ENCODE data around the gene PROSER3.

Gene PROSER3

DNA sequence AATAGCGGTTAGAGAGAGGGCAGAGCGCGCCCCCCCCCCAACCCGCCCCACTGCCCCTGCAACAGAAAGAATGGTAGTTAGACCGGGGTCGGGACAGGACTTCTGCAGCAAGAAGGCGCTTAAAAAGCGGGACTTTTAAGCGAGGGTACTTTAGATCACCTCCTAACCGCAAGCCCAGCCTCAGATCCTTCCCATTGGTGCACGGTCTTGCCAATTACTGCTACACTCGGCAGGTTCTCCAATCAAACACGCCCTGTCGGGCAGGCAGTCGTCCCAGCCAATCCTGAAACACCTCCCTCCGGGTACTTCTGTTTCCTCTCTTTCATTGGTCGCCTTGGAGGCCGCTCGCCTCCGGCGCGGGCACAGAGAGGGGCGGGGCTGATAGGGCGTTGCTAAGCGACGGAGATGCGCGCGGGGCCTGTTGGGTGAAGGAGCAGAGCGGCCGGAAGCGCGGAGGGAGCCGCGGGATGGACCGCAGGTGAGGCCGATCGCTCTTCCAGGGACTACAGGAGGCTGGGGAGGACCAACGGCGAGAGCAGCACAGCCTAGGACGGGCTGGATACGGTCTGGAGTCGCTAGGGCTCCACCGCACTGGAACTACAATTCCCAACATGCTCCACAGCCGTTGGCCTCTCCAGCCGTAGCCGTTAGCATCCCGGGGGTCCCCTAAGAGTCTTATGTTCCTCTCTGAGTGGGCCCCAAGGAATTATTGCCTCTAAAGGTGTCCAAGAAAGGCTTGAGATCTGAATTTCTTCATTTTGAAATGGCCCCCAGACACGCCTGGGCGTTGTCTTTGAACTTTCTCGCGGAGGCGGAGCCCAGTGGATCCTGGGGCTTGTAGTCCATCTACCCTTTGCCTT, at the start of gene PROSER3:
PROSER3 (plus strand) TSS at position 428 of the 860 bp plus-strand sequence; CDS start at position 468, 40 bp downstream.
- peak; percentile 99 to 100 for DNase-seq

DNA sequence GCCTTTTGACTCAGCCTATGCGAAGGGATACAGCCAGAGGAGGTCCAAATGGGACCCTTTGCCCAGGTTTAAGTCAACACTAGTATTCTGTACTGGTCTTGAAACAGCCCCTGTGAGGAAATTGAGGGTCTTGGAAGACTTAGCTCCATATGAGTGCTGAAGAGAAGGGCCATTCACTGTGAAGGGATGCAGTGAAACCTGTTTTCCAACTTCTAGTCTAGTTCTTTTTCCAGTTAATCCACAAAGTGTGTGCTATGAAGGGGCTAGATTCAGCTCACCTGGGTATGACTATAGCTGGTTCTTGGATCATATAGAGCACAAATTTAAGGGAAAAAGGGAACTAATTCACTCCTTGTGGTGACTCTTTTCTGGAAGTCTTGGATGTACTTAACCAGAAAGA, 49.6 kb upstream of the PROSER3 start:
- DNase-seq = no peak

DNA sequence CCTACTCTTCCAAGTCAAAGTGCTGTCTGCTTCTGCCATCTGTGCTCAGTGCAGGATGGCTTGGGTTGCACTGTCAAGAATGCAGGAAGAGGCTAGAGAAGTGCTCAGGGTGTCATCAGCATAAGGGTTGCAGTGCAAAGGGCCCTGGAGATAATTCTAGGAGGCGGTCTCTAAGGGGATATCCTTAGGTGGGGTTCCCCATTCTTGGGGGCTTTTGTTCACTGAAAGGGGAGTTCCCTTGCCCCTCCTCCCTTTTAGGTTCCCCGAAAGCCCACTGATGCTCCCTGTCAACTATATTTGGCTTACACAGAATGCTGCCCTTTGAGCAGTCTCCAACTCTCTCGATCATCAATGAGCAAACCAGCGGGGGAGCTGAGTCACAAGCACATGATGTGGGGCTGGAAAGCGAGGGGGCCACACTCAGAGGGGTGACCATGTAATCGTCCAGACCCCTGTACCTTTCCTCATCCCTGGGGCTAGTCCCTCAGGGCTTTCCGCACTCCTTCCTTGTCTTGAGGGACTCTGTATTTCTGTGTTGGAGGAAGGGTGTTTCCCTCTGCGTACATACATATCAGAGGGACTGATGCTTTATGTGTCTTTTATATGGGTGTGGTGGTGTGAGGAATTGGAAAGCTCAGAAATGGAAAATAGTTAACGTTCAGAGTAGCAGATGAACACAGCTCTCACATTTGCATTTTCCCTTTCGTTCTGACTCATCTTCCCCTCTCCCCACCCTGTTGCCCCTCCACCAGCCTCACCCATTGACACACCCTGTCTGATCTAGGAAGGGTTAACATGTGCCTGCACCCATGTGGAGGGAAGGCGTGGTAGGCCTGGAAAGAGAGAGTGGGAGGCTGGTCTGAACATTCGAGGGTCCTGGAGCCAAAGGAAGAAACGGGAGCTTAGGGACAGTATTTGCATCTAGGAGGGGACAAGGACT, 46.9 kb upstream of the PROSER3 start:
- DNase-seq = peak in 1 of 2 donors; percentile 33

DNA sequence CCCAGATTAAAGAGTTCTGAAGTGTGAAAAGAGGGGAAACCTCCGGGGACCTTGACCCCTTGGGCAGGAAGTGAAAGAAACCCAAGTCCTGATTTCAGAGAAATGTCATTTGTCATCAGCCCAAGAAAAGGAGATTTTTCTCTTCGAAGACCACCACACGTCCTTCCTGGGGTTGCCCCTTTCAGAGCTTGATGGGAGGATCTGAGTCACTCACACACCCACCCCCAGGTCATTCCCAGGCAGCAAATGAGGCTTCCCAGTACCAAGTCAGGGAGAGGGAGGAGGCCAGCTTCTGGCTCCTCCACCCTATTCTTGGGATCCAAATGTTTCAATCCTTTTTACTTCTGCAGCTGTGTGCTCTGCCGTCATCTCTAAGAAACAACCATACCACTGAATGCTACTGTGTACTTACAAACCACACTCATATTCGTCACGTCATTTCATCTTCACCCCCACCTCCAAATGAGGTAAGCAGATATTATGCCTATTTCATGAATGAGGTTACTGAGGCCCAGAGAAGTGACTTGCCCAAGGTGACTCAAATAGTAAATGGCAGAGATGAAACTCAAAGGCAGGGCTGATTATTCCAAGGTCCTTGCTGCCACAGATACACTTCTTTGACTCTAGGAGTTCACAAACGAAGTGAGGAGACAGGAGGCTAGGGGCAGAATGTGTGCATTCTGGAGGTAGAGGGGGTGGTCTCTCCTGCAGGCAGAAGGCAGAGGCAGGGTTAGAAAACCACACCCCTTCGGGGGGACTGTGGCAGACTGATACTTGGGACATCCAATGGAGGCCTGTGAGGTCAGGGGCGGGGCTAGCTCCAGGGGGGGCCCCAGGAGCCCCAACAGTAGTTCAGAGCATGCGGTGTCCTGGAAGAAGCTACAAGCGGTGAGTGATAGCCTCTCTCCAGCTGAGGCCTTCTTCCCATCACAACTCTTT, 45.1 kb upstream of the PROSER3 start:
- DNase-seq = peak; percentile 43 to 50

DNA sequence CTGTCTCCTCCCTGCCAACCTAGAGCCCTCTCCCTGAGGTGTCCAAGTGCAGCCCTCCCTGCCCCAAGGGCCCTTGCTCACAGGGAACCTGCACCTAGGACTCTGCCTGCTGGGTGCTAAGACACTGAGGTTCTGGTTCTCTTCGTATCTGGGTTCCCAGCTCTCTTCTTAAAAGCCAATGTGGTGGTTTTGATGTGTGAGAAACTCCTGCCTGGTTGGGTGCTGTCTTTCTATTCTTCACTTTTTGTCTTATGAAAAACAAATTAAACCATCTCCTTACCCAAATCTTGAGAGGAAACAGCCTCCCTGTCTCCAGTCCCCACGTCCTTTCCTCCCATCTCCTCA, 44.5 kb upstream of the PROSER3 start:
- DNase-seq = no peak

DNA sequence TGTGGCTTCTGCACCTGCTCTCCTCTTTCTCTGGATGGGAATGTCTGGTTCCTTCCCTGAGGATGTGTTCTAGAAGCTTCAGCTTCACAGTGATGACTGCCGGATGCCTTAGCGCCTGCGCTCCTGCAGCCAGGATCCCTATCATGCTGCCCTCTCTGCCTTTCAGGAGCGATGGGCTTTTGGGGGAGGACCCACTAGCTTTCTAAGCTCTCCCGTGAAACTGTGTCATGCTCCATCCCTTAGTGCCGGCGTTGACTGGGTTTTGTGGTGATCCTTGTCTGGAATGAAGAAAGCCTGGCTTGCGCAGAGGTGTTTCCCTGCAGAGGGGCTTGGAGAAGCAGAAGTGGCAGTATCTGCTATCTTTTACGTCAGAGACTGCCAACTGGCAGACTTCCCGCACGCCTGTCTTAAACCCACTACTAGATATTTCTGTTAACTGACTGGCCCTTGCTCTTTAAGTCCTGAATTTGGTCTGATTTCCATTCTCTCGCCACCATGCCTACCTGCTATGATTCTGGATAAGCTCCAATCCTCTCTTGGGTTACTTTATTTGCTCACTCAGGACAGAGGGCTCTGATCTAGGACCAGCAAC, 44.0 kb upstream of the PROSER3 start:
- no peak for DNase-seq

DNA sequence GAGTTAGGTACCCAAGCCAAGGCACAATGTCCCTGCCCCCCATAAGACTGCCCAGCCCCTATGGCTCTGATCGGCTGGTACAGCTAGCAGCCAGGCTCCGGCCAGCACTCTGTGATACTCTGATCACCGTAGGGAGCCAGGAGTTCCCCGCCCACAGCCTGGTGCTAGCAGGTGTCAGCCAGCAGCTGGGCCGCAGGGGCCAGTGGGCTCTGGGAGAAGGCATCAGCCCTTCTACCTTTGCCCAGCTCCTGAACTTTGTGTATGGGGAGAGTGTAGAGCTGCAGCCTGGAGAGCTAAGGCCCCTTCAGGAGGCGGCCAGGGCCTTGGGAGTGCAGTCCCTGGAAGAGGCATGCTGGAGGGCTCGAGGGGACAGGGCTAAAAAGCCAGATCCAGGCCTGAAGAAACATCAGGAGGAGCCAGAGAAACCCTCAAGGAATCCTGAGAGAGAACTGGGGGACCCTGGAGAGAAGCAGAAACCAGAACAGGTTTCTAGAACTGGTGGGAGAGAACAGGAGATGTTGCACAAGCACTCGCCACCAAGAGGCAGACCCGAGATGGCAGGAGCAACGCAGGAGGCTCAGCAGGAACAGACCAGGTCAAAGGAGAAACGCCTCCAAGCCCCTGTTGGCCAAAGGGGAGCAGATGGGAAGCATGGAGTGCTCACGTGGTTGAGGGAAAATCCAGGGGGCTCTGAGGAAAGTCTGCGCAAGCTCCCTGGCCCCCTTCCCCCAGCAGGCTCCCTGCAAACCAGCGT, 43.2 kb upstream of the PROSER3 start:
- no peak for DNase-seq

DNA sequence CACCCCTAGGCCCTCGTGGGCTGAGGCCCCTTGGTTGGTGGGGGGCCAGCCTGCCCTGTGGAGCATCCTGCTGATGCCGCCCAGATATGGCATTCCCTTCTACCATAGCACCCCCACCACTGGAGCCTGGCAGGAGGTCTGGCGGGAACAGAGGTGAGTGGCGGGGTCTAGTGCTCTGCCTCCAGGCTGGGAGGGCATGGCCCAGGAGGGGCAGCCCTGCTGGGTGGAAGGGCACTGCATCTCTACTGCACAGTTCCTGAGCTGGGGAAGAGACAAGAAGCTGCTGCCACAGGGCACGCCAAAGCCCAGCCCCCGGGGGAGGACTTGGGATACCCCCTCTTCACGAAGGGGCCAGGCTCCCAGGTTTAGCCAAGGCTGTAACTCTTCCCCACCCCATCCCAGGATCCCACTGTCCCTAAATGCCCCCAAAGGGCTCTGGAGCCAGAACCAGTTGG, 42.6 kb upstream of the PROSER3 start:
- no peak for DNase-seq

DNA sequence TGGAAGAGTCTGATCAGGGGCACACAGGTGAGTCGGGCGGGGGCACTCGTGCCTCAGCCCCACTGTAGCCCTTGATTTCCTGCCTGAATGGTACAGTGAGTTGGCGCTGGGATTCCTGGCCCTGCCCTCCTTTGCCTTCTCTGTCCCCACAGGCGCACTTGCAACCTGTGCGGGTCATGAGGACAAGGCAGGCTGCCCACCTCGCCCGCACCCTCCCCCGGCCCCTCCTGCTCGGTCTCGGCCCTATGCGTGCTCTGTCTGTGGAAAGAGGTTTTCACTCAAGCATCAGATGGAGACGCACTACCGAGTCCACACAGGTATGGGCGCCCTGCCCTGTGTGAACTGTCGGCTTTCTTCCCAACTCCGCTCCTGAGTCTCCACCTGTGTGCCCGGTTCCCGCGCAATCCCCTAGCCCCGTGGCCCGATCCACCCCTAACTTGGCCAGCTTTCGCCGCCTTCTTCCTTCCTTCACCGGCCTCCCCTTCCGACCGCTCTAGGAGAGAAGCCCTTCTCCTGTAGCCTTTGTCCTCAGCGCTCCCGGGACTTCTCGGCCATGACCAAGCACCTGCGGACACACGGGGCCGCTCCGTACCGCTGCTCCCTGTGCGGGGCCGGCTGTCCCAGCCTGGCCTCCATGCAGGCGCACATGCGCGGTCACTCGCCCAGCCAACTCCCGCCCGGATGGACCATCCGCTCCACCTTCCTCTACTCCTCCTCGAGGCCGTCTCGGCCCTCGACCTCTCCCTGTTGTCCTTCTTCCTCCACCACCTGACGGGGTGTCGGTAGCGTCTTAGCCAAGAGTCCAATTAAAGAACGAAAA, 41.8 kb upstream of the PROSER3 start:
- no peak for DNase-seq

DNA sequence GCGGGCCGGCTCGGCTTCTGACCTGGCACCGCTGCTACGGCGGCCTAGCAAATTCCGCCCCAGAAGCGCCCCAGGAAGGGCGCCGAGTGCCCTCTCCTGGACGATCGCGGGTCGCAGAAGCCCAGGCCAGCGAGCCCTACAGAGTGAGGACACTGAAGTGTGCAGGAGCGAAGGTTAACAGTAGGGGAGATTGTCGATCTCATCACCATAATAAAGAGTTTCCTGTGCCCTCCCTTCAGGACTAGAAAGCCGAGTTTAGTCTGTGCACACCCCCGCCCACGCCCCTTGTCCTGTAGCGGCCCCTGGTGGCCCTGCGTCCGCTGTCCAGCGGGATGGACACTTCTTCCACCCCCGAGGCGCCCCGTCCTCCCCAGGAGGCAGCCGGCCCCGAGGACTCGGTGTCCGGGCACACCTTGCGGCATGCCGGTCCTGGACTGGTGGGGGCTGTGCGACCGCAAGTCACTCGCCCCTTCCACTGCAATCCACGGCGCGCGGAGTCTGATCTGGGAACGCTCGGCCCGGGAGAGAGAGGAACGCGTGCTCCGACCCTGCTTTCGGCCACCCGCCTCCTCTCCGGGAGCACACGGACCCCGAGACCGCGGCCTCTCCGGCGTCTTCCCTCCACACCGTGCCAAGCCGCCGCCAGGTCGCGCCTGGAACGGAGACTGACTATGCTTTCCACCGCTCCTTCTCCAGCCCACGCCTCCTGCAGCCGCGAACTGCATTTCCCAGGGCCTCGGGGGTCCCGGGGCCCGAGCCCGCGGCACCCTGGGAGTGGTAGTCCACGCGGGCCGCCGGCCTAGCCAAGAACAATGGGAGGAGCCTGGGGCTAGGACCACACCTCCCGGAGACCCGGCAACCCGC, 40.9 kb upstream of the PROSER3 start:
- DNase-seq = peak; percentile 98

DNA sequence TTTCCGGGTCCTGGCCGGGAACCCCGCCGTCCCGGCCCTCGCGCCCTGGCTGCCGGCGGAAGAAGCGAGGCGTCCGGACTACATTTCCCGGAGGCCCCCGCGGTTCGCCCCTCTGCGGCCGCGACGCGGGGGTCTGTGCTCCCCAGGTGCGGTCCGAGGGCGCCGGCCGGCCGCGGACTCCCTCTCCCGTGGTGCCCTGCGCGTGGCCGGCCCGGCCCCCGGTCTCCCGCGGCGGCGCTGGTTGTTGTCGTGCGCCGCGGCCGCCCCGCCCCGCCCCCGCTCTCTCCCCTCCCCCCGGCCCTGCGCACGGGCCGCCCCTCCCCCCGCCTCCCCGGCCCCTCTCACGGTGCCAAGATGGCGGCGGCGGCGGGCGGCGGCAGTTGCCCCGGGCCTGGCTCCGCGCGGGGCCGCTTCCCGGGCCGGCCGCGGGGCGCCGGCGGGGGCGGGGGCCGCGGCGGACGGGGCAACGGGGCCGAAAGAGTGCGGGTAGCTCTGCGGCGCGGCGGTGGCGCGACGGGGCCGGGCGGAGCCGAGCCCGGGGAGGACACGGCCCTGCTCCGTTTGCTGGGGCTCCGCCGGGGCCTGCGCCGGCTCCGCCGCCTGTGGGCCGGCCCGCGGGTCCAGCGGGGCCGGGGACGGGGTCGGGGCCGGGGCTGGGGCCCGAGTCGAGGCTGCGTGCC, 40.2 kb upstream of the PROSER3 start, which contains the start of gene KMT2B:
KMT2B (plus strand) TSS at position 339 of the 680 bp plus-strand sequence; CDS start at position 355, 16 bp downstream.
- DNase-seq = no peak

DNA sequence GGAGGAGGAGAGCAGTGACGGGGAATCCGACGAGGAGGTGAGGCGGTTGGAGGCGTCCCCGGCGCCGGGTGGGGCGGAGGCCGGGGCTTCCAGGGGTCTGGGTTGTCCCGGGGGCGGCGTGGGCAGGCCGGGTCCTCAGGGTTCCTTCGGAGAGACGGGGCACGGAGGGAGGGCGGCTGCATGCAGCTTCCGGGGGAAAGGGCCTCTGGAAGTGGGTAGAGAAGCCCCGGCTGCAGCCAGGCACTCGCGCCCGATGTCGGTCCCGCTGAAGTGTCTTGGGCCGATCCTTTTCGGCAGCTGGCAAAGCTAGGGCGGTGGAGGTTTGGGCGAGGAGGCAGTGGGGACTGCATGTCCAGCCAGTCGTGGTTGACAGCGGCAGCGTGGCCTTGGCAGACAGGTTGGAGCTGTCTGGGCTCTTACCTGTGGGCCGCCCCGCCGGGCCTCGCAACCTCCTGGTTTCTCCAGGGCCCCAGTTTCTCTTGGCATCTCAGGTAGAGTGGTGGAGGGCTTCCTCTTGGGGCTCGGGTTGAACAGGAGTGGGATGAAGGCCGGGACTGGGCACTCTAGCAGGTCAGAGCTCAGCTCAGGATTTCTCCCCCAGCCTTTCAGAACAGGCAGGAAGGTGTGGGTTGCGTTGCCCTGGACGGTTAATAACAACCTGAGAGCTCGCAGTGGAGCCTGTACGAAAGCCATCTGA, 39.5 kb upstream of the PROSER3 start:
- DNase-seq = peak; percentile 28 to 38

DNA sequence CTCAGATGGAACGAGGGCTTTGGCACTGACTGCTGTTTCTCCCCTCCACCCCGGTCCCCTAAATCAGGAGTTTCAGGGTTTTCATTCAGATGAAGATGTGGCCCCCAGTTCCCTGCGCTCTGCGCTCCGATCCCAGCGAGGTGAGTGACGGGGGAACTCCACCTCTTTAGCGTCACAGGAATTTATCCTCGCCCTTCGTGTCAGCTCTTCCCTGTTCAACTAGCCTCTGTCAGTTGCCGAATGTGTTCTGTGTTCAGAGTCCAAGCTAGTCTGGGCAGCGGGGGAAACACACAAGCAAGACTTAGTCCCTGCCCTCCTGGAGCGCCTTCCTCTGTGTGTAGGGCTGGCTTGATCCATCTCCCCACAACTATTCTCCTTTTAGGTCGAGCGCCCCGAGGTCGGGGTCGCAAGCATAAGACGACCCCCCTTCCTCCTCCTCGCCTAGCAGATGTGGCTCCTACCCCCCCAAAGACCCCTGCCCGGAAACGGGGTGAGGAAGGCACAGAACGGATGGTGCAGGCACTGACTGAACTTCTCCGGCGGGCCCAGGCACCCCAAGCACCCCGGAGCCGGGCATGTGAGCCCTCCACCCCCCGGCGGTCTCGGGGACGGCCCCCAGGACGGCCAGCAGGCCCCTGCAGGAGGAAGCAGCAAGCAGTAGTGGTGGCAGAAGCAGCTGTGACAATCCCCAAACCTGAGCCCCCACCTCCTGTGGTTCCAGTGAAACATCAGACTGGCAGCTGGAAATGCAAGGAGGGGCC, 38.4 kb upstream of the PROSER3 start:
- DNase-seq = no peak

DNA sequence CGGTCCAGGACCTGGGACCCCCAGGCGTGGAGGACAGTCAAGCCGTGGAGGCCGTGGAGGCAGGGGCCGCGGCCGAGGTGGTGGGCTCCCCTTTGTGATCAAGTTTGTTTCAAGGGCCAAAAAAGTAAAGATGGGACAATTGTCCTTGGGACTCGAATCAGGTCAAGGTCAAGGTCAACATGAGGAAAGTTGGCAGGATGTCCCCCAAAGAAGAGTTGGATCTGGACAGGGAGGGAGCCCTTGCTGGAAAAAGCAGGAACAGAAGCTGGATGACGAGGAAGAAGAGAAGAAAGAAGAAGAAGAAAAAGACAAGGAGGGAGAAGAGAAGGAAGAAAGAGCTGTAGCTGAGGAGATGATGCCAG, 37.8 kb upstream of the PROSER3 start:
- DNase-seq = no peak

DNA sequence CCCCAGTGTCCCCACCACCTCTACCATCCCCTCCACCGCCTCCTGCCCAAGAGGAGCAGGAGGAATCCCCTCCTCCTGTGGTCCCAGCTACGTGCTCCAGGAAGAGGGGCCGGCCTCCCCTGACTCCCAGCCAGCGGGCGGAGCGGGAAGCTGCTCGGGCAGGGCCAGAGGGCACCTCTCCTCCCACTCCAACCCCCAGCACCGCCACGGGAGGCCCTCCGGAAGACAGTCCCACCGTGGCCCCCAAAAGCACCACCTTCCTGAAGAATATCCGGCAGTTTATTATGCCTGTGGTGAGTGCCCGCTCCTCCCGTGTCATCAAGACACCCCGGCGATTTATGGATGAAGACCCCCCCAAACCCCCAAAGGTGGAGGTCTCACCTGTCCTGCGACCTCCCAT, 37.3 kb upstream of the PROSER3 start:
- no peak for DNase-seq

DNA sequence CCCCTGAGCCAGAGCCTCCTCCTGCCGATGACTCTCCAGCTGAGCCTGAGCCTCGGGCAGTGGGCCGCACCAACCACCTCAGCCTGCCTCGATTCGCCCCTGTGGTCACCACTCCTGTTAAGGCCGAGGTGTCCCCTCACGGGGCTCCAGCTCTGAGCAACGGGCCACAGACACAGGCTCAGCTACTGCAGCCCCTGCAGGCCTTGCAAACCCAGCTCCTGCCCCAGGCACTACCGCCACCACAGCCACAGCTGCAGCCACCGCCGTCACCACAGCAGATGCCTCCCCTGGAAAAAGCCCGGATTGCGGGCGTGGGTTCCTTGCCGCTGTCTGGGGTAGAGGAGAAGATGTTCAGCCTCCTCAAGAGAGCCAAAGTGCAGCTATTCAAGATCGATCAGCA, 36.6 kb upstream of the PROSER3 start:
- DNase-seq = no peak

DNA sequence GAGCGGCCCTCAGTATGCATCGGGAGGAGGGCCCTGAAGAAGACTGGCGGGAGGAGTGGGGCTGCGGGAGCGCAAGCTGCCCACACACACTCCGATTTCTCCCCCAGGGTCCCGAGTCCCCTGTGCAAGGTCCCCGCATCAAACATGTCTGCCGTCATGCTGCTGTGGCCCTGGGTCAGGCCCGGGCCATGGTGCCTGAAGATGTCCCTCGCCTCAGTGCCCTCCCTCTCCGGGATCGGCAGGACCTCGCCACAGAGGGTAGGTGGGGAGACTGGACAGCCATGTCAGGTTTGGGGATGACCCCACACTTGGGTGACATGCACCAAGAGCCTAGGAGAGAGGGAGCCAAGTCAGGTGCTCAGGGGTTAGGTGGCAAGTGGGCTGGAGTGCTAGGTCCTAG, 35.5 kb upstream of the PROSER3 start:
- no peak for DNase-seq

Data from CD4-positive, alpha-beta T cell treated with Interleukin-1 beta for 1 hour (primary cell).